Measurements from ENCODE around the gene USP2.

Gene USP2

GRCh38 chr11:119319700-119320239 lies 61.7 kb downstream of the USP2 start:
- peaks cover 57% of the 10 kb centered on the region for H3K27me3 ChIP-seq (ENCODE audit: control insufficient read depth, insufficient read depth, low read length)
- no peaks in the 10 kb centered on the region for H3K9me3 ChIP-seq (ENCODE audit: control insufficient read depth, low read length)
- no peak overlapping the region for H3K4me3 ChIP-seq (ENCODE audit: low read length)
- no peaks in the 10 kb centered on the region for H3K36me3 ChIP-seq (ENCODE audit: control insufficient read depth, insufficient read depth, low read length)
- H3K9ac ChIP-seq (ENCODE audit: low read length): no peak overlapping the region
- peaks cover 43% of the 10 kb centered on the region for H3K4me1 ChIP-seq (ENCODE audit: control insufficient read depth, insufficient read depth, low read length)

GRCh38 chr11:119319136-119319699 lies 62.3 kb downstream of the USP2 start:
- Histone ChIP-seq H3K4me3 (ENCODE audit: low read length) (no peak overlapping the region), H3K9me3 (ENCODE audit: control insufficient read depth, low read length) (no peaks in the 10 kb centered on the region), H3K4me1 (ENCODE audit: control insufficient read depth, insufficient read depth, low read length) (peaks cover 44% of the 10 kb centered on the region), H3K36me3 (ENCODE audit: control insufficient read depth, insufficient read depth, low read length) (no peaks in the 10 kb centered on the region), H3K27me3 (ENCODE audit: control insufficient read depth, insufficient read depth, low read length) (peaks cover 62% of the 10 kb centered on the region), H3K9ac (ENCODE audit: low read length) (no peak overlapping the region)

DNA sequence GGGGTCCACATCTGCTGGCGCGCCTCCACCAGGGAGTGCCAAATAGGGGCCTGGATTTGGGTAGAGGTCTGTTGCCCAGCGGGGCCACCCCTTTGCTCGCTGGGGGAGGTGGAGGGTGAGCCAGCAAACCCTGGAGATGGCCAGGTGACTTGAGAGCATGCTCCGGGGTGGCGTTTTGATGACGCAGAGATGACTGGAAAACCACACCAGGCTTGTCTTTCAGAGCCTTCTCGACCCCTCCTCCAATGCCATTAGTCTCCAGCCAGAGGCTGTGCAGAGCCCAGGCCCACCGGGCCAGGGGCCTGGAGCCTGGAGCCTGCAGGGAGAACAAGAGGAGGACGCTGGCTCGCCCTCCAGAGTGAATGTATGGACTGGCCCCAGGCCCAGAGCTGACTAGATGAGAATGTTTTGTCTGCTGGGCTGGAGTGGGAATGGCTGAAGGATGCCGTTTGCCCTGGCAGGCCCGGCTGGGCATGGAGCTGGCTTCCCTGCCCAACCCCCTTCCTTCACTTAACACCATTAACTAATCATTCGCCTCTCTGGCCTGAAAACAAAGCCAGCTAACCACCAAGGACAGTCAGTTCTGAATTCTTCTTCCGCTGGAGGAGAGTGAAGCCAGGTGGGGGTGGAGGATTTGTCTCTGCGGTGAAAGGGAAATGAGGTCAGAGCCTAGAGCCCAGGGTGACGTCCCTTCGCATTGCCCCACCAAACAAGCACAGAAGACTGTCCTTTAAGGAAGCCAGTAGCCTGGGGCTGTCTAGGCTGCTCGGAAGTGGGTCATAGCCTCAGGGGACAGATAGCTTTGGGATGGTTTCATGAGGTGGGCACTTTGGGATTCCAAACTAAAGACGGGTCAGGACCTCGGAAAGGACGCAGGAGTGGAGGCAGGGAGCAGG lies 63.0 kb downstream of the USP2 start:
- peaks cover 66% of the 10 kb centered on the region for H3K27me3 ChIP-seq (ENCODE audit: control insufficient read depth, insufficient read depth, low read length)
- H3K4me1 ChIP-seq (ENCODE audit: control insufficient read depth, insufficient read depth, low read length): peaks cover 44% of the 10 kb centered on the region
- H3K9me3 ChIP-seq (ENCODE audit: control insufficient read depth, low read length): no peaks in the 10 kb centered on the region
- H3K4me3 ChIP-seq (ENCODE audit: low read length): no peak overlapping the region
- H3K9ac ChIP-seq (ENCODE audit: low read length): peak overlapping the region; percentile 37
- no peaks in the 10 kb centered on the region for H3K36me3 ChIP-seq (ENCODE audit: control insufficient read depth, insufficient read depth, low read length)

DNA sequence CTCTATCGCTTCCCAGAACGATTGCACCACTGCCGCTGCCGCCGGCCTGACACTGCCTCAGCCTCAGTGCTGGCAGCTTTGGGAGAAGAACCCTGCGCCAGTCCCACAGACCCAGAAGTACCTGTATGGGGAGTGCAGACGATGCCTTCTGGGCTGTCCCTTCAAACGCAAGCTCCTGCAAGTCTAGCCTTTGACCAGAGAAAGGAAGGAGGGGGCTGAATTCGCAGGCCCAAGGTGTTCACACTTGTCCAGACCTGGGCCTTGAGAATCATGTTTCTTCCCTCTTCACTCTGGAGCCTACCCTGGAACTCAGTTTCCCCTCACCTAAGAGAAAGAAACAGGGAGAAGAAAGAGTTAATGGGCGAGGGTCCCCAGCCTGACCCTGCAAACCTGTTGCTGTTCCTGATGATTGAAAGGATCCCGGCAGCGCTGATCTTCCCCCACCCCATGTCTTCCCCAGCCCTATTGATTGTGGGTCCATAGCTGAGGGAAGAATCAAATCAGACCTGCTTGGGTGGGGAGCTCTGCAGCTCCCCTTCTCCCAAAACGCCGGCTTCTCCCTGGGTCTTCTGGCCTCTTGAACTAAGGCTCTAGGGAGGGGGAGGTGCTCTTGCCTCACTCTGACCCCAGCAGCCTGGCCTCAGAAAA lies 63.8 kb downstream of the USP2 start:
- Histone ChIP-seq H3K27me3 (ENCODE audit: control insufficient read depth, insufficient read depth, low read length) (peaks cover 66% of the 10 kb centered on the region), H3K9me3 (ENCODE audit: control insufficient read depth, low read length) (no peaks in the 10 kb centered on the region), H3K36me3 (ENCODE audit: control insufficient read depth, insufficient read depth, low read length) (no peaks in the 10 kb centered on the region), H3K4me1 (ENCODE audit: control insufficient read depth, insufficient read depth, low read length) (peaks cover 44% of the 10 kb centered on the region), H3K4me3 (ENCODE audit: low read length) (no peak overlapping the region), H3K9ac (ENCODE audit: low read length) (peak overlapping the region; percentile 37)

GRCh38 chr11:119316729-119317591 lies 64.5 kb downstream of the USP2 start, which contains the start of gene MCAM:
MCAM (minus strand) TSS chr11:119317130; CDS start chr11:119317101, 29 bp downstream.
- H3K27me3 ChIP-seq (ENCODE audit: control insufficient read depth, insufficient read depth, low read length): peaks cover 66% of the 10 kb centered on the region
- H3K4me3 ChIP-seq (ENCODE audit: low read length): no peak within 1 kb of the TSS
- H3K9me3 ChIP-seq (ENCODE audit: control insufficient read depth, low read length): no peaks in the 10 kb centered on the region
- H3K36me3 ChIP-seq (ENCODE audit: control insufficient read depth, insufficient read depth, low read length): no peaks in the 10 kb centered on the region
- peak within 1 kb of the TSS; percentile 61 for H3K9ac ChIP-seq (ENCODE audit: low read length)
- H3K4me1 ChIP-seq (ENCODE audit: control insufficient read depth, insufficient read depth, low read length): peaks cover 44% of the 10 kb centered on the region

DNA sequence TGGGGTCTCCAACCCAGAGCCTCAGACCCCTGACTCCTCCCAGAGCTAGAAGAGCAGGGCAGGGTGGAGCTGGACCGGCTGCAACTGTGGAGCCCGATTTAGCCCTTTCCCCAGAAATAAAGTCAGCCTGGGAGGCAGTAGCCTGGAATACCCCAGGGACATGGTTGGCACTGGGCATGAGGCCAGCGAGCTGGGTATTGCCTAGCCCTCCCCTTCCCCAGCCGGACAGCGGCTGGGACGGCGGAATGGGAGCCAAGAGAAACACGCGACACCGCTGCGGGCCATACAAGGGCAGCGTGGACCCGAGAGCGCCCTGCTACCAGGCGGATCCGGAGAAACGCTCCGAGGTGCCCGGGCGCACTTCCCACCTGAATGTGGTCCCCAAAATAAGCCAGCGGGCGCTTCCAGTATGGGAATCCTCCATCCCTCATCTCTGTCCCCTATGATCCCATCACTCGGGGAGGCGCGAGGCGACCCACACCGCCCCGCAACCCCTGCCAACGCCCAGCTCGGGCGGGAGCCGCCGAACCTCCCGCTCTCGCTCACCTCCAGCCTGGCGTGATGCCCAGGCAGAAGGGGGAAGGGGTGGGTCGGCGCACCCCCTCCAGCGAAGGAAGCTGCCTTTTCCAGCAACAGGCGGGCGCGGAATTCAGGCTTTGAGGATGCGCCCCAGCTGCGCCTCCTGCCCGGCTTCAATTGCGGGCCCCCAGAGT lies 65.3 kb downstream of the USP2 start:
- no peaks in the 10 kb centered on the region for H3K36me3 ChIP-seq (ENCODE audit: control insufficient read depth, insufficient read depth, low read length)
- H3K4me1 ChIP-seq (ENCODE audit: control insufficient read depth, insufficient read depth, low read length): peaks cover 41% of the 10 kb centered on the region
- no peak overlapping the region for H3K4me3 ChIP-seq (ENCODE audit: low read length)
- peaks cover 63% of the 10 kb centered on the region for H3K27me3 ChIP-seq (ENCODE audit: control insufficient read depth, insufficient read depth, low read length)
- peak overlapping the region; percentile 61 for H3K9ac ChIP-seq (ENCODE audit: low read length)
- H3K9me3 ChIP-seq (ENCODE audit: control insufficient read depth, low read length): no peaks in the 10 kb centered on the region

GRCh38 chr11:119315131-119316015 lies 66.1 kb downstream of the USP2 start:
- Histone ChIP-seq H3K9me3 (ENCODE audit: control insufficient read depth, low read length) (no peaks in the 10 kb centered on the region), H3K4me1 (ENCODE audit: control insufficient read depth, insufficient read depth, low read length) (peaks cover 35% of the 10 kb centered on the region), H3K9ac (ENCODE audit: low read length) (peak overlapping the region; percentile 61), H3K4me3 (ENCODE audit: low read length) (no peak overlapping the region), H3K27me3 (ENCODE audit: control insufficient read depth, insufficient read depth, low read length) (peaks cover 55% of the 10 kb centered on the region), H3K36me3 (ENCODE audit: control insufficient read depth, insufficient read depth, low read length) (no peaks in the 10 kb centered on the region)

- Histone ChIP-seq H3K4me1 (ENCODE audit: control insufficient read depth, insufficient read depth, low read length) (peaks cover 29% of the 10 kb centered on the region), H3K9ac (ENCODE audit: low read length) (no peak overlapping the region), H3K36me3 (ENCODE audit: control insufficient read depth, insufficient read depth, low read length) (no peaks in the 10 kb centered on the region), H3K4me3 (ENCODE audit: low read length) (no peak overlapping the region), H3K9me3 (ENCODE audit: control insufficient read depth, low read length) (no peaks in the 10 kb centered on the region), H3K27me3 (ENCODE audit: control insufficient read depth, insufficient read depth, low read length) (peaks cover 50% of the 10 kb centered on the region)
Observed at GRCh38 chr11:119314726-119315125, 66.8 kb downstream of the USP2 start.

DNA sequence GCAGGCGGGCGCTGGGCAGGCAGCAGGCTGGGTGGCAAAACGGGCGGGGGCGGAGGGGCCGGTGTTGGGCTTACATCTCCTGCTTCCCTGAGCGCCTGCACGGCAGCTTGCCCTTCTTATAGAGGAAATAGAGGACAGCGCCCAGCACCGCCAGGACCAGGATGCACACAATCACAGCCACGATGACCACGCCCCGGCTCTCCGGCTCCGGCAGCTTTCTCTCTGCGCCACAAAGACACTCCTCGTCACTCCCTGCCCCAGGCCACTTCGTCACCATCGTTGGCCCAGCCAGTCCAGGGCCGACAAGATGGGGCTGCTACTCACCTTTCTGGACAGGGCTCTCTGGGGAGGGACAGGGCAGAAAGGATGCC lies 70.8 kb downstream of the USP2 start:
- no peaks in the 10 kb centered on the region for H3K36me3 ChIP-seq (ENCODE audit: control insufficient read depth, insufficient read depth, low read length)
- H3K27me3 ChIP-seq (ENCODE audit: control insufficient read depth, insufficient read depth, low read length): peaks cover 18% of the 10 kb centered on the region
- no peak overlapping the region for H3K9ac ChIP-seq (ENCODE audit: low read length)
- no peaks in the 10 kb centered on the region for H3K9me3 ChIP-seq (ENCODE audit: control insufficient read depth, low read length)
- no peak overlapping the region for H3K4me3 ChIP-seq (ENCODE audit: low read length)
- H3K4me1 ChIP-seq (ENCODE audit: control insufficient read depth, insufficient read depth, low read length): peaks cover 10% of the 10 kb centered on the region

- H3K9me3 ChIP-seq (ENCODE audit: control insufficient read depth, low read length): no peaks in the 10 kb centered on the region
- H3K4me3 ChIP-seq (ENCODE audit: low read length): no peak overlapping the region
- peaks cover 4% of the 10 kb centered on the region for H3K4me1 ChIP-seq (ENCODE audit: control insufficient read depth, insufficient read depth, low read length)
- peaks cover 12% of the 10 kb centered on the region for H3K27me3 ChIP-seq (ENCODE audit: control insufficient read depth, insufficient read depth, low read length)
- no peaks in the 10 kb centered on the region for H3K36me3 ChIP-seq (ENCODE audit: control insufficient read depth, insufficient read depth, low read length)
- H3K9ac ChIP-seq (ENCODE audit: low read length): no peak overlapping the region
Observed at GRCh38 chr11:119309953-119310681, 71.4 kb downstream of the USP2 start.
